GM10847 (cell line): ENCODE data around the gene XRCC4.
A peak's percentile ranks its signal among the peaks of the same experiment; 100 is the strongest.

Experiments
- POLR2A ChIP-seq: IDR thresholded peaks from 2 replicates; pipeline ENCODE4 v1.6.1; 2011; ENCODE audit not compliant: insufficient read length; ENCODE audit errors: extremely low read depth

The XRCC4 gene

DNA sequence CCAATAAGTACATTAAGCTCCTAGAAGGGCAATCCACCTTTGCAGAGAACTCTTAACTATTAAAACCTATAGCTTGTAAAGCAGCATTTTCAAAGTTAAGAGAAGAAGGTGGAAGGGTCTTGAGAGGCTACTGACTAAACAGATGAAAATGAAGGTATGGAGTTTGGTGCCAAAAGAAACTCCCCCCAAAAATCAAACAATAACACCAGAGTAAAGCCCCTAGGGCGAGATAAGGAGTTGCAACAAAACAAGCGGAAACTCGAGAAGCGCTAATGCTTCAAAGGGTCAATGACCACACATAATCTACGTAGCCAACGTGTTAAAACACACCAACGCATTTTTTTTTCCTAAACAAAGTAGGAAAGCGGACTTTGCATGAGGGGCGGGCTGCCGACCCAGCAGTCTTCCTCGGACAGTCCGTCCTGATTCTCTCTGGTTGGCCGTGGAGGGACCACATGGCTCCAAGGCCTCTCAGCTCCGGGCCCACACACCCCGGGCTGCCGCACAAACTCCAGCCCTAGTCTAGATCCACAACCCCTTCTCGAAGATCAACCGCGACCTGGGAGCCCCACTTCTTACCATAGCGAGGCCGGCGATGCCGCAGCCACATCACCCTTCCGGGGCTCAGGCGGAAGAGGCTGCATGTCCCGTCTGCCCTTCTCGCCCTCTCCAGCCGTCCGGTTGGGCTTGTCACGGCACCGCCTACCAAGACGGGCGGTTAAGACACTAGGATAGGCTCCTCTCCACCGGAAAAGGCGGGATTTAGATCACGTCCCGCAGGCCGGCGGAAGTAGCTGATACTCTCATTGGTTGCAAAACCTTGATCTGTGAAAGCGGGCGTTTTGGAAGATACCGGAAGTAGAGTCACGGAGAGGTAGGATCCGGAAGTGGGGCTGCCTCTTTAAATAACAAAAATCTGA lies at the start of gene XRCC4, which contains the start of gene TMEM167A:
Gene XRCC4 (plus strand): TSS at position 806 of the 920 bp plus-strand sequence. CDS start 27,373 bp downstream, outside the sequence.
Gene TMEM167A (minus strand): TSS at position 653 of the 920 bp plus-strand sequence. CDS start 71 bp downstream, at position 582.
- TF ChIP-seq POLR2A = peak; percentile 92

DNA sequence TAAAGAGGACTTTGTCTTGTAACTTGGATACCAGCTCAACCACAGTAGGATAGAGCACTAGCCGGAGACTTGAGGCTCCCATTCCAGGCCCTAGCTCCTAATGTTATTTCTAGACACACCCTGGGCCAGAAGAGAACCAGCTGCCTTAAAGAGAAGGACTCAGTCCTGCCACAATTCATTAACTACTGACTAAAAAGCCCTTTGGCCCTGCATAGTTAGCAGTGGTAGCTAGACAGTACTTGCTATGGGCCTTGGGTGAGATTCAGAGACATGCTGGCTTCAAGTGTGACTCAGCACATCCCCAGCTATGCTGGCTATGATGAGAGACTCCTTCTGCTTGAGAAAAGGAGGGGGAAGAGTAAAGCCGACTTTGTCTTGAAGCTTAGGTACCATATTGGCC lies 47.4 kb upstream of the XRCC4 start:
- no peak for TF ChIP-seq POLR2A

DNA sequence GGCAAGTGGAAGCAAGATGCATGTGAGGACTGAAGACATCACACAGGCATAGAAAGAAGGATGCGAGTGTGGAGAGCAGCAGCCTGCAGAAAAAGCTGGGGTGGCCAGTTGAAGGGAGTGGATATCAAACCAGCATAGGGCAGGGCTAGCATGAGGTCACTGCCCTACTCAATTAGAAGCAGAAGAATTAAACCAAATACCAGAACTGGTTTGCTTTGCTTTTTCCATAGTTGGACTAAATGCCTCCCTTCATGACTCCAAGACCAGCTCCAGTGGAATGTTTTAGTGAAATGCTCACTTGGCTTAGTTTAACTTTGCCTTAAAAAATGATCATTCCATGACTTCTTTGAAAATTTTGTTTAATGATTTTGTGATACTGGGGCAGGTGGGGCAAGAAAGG lies 46.0 kb upstream of the XRCC4 start:
- no peak for TF ChIP-seq POLR2A

DNA sequence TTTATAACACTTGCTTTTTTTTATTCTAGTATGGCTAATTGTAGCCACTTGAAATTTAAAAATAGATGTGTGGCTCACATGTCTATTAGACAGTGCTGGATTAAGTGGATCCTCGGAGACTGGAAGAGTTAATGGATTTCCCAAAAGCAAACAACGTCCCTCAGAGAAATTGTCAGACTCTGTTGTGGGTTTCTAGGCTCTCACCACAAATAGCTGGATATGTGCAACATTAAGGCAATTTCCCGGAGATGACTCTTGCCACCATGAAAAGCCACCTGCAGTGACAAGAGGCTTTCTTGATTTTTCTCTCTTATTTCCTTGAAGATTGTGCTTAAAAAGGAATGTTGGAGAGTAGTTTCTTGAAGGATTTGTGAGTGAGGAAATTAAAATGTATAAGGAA lies 43.3 kb upstream of the XRCC4 start:
- no peak for TF ChIP-seq POLR2A

DNA sequence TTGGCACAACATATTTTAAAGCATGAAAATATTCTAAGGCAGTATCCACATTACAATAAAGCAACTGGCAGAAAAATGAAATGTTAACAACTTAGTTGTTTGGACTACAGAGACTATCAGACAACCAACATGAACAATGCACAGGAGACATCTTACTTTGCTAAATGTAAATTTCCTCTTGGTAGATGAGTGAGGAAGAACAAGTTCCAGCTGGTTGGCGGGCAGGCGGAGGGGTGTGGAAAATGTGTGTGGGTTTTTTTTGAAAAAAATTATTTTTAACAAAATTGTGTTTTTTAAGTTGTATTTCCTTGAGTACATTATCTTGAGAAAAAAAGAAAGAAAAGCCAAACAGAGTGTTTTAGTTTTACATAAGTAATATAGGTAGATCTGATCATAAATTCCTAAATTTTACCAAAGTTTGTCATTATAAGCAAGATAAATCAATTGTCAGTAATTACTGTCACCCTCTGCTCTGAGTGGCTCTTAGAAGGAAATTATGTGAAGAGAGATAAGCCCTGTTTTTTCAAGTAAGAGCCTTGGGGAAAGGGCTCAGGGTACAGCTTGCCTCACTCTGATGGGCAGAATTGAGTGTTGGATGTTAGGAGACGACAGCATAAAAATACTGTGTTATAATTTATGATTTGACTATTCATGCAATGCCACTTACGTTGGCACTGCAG lies 42.7 kb upstream of the XRCC4 start:
- TF ChIP-seq POLR2A = no peak

DNA sequence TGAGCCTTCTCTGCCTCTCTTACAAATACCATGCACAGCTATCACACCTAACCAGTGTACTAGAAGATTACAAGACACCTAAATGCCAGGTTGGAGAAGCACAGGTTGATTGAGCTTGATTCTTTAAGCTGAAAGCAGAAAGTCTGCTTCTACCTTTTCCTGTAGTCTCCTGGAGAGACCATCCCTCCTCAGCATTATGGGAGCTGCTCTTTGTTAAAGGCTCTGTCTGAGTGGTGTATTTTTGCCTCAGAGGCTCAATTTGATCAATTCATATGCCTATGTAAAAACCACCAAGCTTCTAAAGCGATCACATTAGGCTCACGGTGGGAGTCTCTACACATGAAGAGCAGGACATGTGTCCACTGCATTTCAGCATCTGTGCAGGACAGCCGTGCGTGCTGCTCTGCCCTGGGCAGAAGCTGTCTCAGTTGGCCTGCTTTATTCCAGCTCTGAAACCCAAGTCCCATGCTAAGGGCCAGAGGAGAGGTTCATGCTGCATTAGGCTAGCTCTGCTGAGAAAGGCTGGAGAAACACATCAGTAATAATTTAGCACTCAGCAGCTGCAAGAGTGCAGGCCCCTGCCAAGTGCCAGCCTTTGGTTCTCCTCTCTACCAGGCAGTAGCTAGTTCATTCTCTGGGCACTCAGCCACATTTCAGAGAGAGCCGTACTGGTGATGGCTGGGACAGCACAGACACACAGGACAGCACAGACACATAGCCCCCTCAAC lies 41.8 kb upstream of the XRCC4 start:
- no peak for TF ChIP-seq POLR2A

DNA sequence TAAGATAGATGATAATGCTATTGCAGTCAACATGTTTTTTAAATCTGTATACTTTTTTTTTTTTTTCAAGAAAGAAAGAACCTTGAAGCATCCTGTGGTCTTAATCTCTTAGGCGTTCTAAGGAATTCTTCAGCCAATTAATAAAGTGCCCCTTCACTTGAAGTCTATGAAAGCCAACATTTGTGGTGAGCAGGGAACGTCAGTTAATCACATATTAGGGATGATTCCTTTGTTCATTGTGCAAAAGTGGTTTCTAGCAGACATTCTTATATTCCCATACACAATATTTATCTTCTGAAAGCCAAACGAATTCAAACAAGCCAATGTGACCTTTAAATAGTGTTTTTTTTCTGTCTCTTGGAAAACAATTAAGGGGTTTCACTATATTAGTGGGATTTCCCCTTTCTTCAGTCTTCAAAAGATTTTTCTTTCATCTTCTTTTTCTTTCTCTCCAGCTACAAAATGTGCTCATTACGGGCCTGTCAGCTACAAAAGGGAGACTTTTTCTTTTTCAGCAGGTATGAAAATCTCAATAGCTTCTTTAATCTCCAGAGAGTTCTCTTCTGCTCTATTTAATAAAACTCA lies 40.3 kb upstream of the XRCC4 start:
- no peak for TF ChIP-seq POLR2A

DNA sequence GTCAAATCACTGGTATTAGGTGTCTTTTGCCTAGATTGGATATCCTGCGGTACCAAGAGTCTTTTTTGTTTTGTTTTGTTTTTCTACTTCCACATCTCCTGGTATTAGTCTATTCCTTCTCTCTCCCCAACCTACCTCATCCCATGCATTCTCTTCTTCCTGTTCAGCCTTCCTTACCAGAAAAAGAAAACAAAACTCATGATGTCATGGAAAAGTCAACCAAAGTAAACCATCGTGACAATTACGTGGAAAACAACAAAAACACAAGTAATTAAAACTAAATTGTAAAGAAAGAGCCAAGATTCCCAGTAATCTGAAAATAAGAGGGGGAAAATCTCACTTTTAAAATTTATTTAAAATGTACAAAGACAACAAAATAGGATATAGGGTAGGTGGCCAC lies 38.4 kb upstream of the XRCC4 start:
- TF ChIP-seq POLR2A = no peak

DNA sequence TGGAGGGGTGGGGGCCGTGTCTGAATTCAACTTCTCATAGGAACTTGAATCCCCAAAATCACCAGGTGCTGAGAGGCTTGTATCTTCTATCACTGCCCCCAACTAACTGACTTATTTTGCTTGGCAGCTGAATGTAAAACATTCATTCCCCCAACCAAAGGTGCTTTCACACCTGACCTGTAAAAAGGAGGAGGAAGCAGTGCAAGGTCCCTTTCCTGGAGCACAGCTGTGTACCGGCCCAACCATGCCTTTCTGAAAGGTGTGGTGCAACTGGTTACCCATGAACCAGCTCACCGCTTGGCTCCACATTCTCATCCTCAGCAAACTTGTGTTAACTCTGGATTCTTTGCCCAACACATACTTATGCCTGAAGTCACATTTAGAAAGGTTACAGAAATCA lies 34.8 kb upstream of the XRCC4 start:
- no peak for TF ChIP-seq POLR2A

DNA sequence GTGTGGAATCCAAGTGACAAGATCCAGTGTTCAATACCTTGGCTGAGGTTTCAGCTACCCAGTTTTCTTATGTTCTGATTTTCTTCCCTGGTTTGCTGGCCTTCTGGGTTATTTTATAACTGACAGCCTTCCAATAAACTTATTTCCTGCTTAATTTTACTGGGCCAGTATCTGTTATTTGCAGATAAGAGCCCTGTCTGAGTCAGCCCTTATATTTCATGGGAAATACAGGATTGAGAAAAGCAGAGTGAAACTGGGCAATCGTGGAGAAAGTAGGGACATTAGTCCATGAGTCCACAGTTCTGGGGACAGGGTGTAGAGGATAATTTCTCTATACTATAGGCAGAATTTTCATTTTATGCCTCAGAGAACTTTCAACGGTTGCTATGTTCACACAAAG lies 32.4 kb upstream of the XRCC4 start:
- no peak for TF ChIP-seq POLR2A

DNA sequence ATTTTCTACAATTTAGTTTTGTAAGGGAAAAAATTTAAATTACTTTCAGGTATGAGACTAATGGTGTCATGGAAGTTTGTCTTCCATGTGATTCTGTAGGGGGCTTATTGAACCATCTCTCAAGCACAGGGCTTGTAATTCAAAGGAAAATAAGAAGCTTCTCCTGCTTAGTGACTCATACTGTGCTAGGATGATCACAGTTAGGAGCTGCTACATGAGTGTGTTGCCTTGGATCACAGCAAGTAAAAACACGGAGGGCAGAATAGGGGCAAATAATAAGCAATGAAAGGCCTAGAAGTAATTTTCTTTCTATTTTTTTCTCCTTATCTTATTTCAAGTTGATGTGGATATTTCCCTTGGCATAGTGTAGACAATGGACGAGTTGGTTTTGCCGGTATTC lies 29.1 kb upstream of the XRCC4 start:
- no peak for TF ChIP-seq POLR2A

DNA sequence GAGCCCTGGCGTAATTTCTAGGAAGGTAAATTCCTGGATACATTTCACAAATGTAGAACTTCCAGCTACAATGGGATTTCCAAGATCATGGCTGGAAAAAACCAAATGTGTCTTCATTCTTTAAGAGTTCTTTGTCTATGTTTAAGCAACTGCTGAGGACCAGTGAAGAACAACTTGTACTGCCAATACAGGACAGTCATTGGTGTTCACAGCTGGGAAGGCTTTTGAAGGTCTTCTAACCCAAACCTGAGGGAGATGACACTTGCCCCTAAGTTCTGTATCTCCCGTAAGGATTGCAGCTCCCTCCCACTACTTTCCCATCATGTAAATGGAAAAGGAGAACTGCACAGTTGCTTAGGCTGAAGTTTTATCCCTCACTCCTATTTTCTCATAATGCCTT lies 28.5 kb upstream of the XRCC4 start:
- TF ChIP-seq POLR2A = no peak

DNA sequence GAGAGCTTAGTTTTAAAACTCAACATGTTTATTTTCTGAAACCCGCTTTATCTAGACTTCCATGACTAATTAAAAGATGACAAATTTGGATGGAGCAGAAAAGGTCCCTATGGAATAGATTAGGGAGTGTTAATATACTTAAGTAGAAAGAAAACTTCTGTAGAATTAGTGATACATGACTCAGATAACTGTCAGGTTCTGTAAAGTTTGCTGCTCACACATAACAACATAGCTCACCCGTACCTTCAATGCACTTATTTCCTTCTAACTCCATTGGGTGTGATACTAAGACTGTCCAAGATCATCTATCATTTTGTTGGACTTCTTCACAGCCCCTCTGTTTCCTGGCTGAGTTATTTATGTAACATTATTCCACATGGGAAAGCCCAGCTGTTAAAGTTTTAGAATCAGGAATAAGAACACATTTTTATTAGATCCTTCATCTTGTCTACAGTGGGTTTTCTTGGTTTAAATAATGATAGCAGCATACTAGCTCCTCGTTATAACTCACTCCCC lies 27.9 kb upstream of the XRCC4 start:
- no peak for TF ChIP-seq POLR2A

DNA sequence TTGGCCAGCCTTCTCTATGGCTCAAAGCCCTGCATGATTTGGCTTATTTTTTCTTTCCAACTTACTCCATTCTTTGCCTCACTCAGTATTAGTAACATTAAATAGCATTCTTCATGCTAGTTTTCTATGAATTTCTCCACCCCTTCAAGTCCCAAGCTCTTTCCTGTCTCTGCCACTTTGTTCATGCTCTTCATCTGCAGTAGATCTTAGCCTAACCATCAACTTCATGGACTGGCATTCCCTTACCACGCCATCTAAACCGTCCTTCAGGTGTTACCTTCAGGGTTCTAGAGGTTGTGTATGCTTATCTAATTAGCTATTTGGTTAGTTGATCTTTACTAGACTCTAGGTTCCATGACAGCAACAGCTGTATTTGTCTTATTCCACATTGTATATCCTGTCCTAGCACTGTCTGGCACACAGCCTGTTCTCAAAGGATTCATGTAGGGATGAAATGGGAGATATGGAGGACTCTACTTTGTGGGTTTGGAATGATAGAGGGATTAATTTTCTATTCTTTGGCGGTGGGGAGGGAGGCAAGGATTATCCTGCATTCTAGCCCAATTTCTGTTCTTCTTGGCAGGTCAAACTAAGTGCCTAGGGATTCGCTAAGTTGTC lies 26.5 kb upstream of the XRCC4 start:
- TF ChIP-seq POLR2A = no peak

DNA sequence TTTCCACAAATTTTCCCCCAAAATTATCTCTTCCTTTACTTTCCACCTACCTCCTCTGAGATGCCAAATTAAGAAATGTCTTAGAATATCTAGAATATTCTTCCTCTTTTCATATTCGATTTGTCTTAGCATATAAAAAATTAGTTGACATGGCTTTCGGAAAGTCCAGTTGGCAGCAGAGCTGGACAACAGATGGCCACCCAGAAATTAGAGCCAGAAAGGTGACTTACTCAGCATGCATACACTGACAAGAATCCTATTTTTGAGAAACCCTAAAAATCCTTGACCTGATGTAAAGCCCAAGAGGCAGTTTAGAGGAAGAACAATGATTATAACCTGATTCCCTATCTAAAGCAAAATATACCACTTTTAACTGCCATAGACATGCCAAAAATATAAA lies 22.2 kb upstream of the XRCC4 start:
- no peak for TF ChIP-seq POLR2A
